H1 (cell line): Measurements from ENCODE around the gene PCYT1A. TPM values are rescaled to one million over a fixed set of nuclear protein-coding genes. Genes with fewer than 3 reads are reported as not detected.

ENCODE experiments used
- CTCF ChIA-PET: fragments of 300-600 bp; sonication (Branson Sonifier 250); formaldehyde crosslinking; loops from one replicate; lab custom pipeline; 2021; ENCODE audit not compliant: partially characterized antibody; lab: Charles Lee
- POLR2A ChIA-PET: fragments of 300-600 bp; sonication (Branson Sonifier 250); formaldehyde crosslinking; loops from one replicate; lab custom pipeline; 2021; ENCODE audit warnings: inconsistent platforms; ENCODE audit not compliant: partially characterized antibody; lab: Charles Lee
- DNase-seq, 2 experiments: peaks; one replicate each; pipeline versions ENCODE4 v3.0.0 to v3.0.0-alpha.2; 2010 to 2022; ENCODE audit warnings: low spot score in 2 of 2, low read depth in 1 of 2, mixed read lengths in 1 of 2
- FAIRE-seq: peaks from 2 replicates; lab custom pipeline; 2011; peaks lifted over from hg19 to GRCh38; lab: Jason Lieb, UNC
- H2AFZ ChIP-seq: 2 replicates; pipeline ENCODE4 v1.8.1; 2012; ENCODE audit warnings: low read length, inconsistent platforms
- H2AK5ac ChIP-seq: 2 replicates; pipeline ENCODE4 v1.6.1; 2013; ENCODE audit warnings: low read depth, low read length
- H2BK120ac ChIP-seq: replicated peaks from 2 replicates; pipeline ENCODE3; 2013; ENCODE audit warnings: low read depth, low read length, inconsistent platforms
- H2BK12ac ChIP-seq: 2 replicates; pipeline ENCODE4 v1.6.1; 2013; ENCODE audit warnings: low read depth, low read length
- H2BK15ac ChIP-seq: 2 replicates; pipeline ENCODE4 v1.6.1; 2013; ENCODE audit warnings: low read length
- H2BK20ac ChIP-seq: 2 replicates; pipeline ENCODE4 v1.6.1; 2013; ENCODE audit warnings: low read length
- H2BK5ac ChIP-seq: 2 replicates; pipeline ENCODE4 v1.6.1; 2013; ENCODE audit warnings: low read depth, low read length
- H3K14ac ChIP-seq: 2 replicates; pipeline ENCODE4 v1.6.1; 2013; ENCODE audit warnings: inconsistent platforms; ENCODE audit not compliant: insufficient read length
- H3K18ac ChIP-seq: 2 replicates; pipeline ENCODE4 v1.6.1; 2013; ENCODE audit warnings: low read length; ENCODE audit errors: extremely low read depth
- H3K23ac ChIP-seq: 2 replicates; pipeline ENCODE4 v1.6.1; 2013; ENCODE audit warnings: inconsistent platforms; ENCODE audit not compliant: insufficient read length
- H3K23me2 ChIP-seq: 2 replicates; pipeline ENCODE4 v1.6.1; 2013; ENCODE audit warnings: low read depth, low read length
- H3K27ac ChIP-seq: 2 replicates; pipeline ENCODE4 v1.6.1; 2011; ENCODE audit warnings: low read depth, low read length, inconsistent platforms
- H3K27me3 ChIP-seq, 4 experiments: replicated peaks in 1 of 4; 1 replicate in 1 of 4; 2 replicates in 3 of 4; pipeline versions ENCODE4 v1.6.1 to v1.8.1; 2011 to 2013; ENCODE audit warnings: low read length in 3 of 4, mild to moderate bottlenecking in 3 of 4, inconsistent platforms in 2 of 4, mixed read lengths in 2 of 4, moderate library complexity in 1 of 4; ENCODE audit not compliant: control insufficient read depth in 3 of 4, insufficient read depth in 3 of 4; ENCODE audit errors: extremely low read depth in 1 of 4
- H3K36me3 ChIP-seq, 4 experiments: 2 replicates each; pipeline versions ENCODE4 v1.6.1 to v1.8.1; 2011 to 2013; ENCODE audit warnings: mild to moderate bottlenecking in 4 of 4, low read length in 3 of 4, moderate library complexity in 2 of 4, control low read depth in 1 of 4, inconsistent platforms in 1 of 4; ENCODE audit not compliant: insufficient read depth in 4 of 4, control insufficient read depth in 2 of 4
- H3K4ac ChIP-seq: replicated peaks from 2 replicates; pipeline ENCODE3; 2013; ENCODE audit warnings: low read length, low read depth, mixed read lengths, inconsistent platforms; ENCODE audit not compliant: insufficient read length
- H3K4me1 ChIP-seq, 4 experiments: replicated peaks in 1 of 4; 1 replicate in 1 of 4; 2 replicates in 3 of 4; pipeline versions ENCODE4 v1.6.1 to v1.8.1; 2011 to 2013; ENCODE audit warnings: low read length in 3 of 4, inconsistent platforms in 2 of 4, mixed read lengths in 1 of 4; ENCODE audit not compliant: insufficient read depth in 4 of 4, control insufficient read depth in 3 of 4
- H3K4me2 ChIP-seq, 2 experiments: 2 replicates each; pipeline versions ENCODE4 v1.6.1 to v1.8.1; 2011 to 2013; ENCODE audit warnings: low read depth in 2 of 2, low read length in 2 of 2, control low read depth in 1 of 2, inconsistent platforms in 1 of 2, mild to moderate bottlenecking in 1 of 2; ENCODE audit not compliant: insufficient read depth in 1 of 2
- H3K4me3 ChIP-seq, 4 experiments: fragments of 200-600, 300-600 bp in 1 of 4; sonication (generic), shearing (Covaris generic), sonication (Bioruptor Twin) in 1 of 4; 2 replicates each; pipeline versions ENCODE4 v1.5.1 to v1.8.1; 2011 to 2016; ENCODE audit warnings: low read length in 4 of 4, low read depth in 3 of 4, control low read depth in 2 of 4, inconsistent platforms in 2 of 4, mild to moderate bottlenecking in 2 of 4, mixed read lengths in 1 of 4, moderate library complexity in 1 of 4; ENCODE audit not compliant: insufficient read depth in 2 of 4; ENCODE audit errors: extremely low read depth in 1 of 4
- H3K56ac ChIP-seq: replicated peaks from 2 replicates; pipeline ENCODE3; 2013; ENCODE audit warnings: low read depth, mild to moderate bottlenecking, mixed read lengths, low read length, inconsistent platforms; ENCODE audit not compliant: insufficient read length
- H3K79me1 ChIP-seq: 2 replicates; pipeline ENCODE4 v1.6.1; 2013; ENCODE audit warnings: low read depth, low read length, control low read depth
- H3K79me2 ChIP-seq, 2 experiments: 2 replicates each; pipeline versions ENCODE4 v1.6.1 to v1.8.1; 2012 to 2013; ENCODE audit warnings: low read length in 2 of 2, mild to moderate bottlenecking in 2 of 2, inconsistent platforms in 1 of 2; ENCODE audit not compliant: insufficient read depth in 2 of 2, control insufficient read depth in 1 of 2
- H3K9ac ChIP-seq, 4 experiments: replicated peaks in 1 of 4; 1 replicate in 1 of 4; 2 replicates in 3 of 4; pipeline versions ENCODE4 v1.6.1 to v1.8.1; 2011 to 2013; ENCODE audit warnings: low read depth in 3 of 4, low read length in 3 of 4, control low read depth in 2 of 4, mild to moderate bottlenecking in 2 of 4, moderate library complexity in 2 of 4, inconsistent platforms in 1 of 4; ENCODE audit errors: extremely low read depth in 1 of 4
- H3K9me3 ChIP-seq, 2 experiments: 2 replicates each; pipeline versions ENCODE4 v1.6.1 to v1.8.1; 2012 to 2013; ENCODE audit warnings: mild to moderate bottlenecking in 2 of 2, moderate library complexity in 2 of 2, control low read depth in 1 of 2, inconsistent platforms in 1 of 2, low read depth in 1 of 2, low read length in 1 of 2, mixed read lengths in 1 of 2; ENCODE audit not compliant: insufficient read depth in 2 of 2
- H4K20me1 ChIP-seq, 2 experiments: replicated peaks in 1 of 2; 2 replicates each; pipeline versions ENCODE3 to v1.8.1; 2011 to 2013; ENCODE audit warnings: inconsistent platforms in 2 of 2, low read length in 2 of 2, mild to moderate bottlenecking in 1 of 2; ENCODE audit not compliant: insufficient read depth in 2 of 2, control insufficient read depth in 1 of 2
- H4K5ac ChIP-seq: 2 replicates; pipeline ENCODE4 v1.6.1; 2013; ENCODE audit warnings: low read length, low read depth, mixed read lengths, inconsistent platforms; ENCODE audit not compliant: insufficient read length
- H4K8ac ChIP-seq: 2 replicates; pipeline ENCODE4 v1.8.0; 2013; ENCODE audit warnings: mild to moderate bottlenecking, moderate library complexity, low read length, inconsistent platforms; ENCODE audit not compliant: insufficient read depth; ENCODE audit errors: extremely low read depth
- H4K91ac ChIP-seq: replicated peaks from 2 replicates; pipeline ENCODE3; 2013; ENCODE audit warnings: low read length, mixed read lengths, inconsistent platforms; ENCODE audit not compliant: insufficient read length
- POLR2AphosphoS5 ChIP-seq: IDR thresholded peaks from 2 replicates; pipeline ENCODE4 v1.6.1; 2011; ENCODE audit warnings: low read depth, low read length
- WGBS, 2 experiments: shearing (Covaris generic) in 1 of 2; methylation state at CpG; one replicate each; pipeline versions ENCODE4 v1.1.6 to v1.1.7; 2013 to 2015; ENCODE audit warnings: low lambda C conversion rate in 2 of 2, mixed read lengths in 2 of 2, inconsistent platforms in 1 of 2, low coverage in 1 of 2, missing lambda C conversion rate in 1 of 2; ENCODE audit not compliant: insufficient replicate concordance in 2 of 2, insufficient coverage in 1 of 2, insufficient read length in 1 of 2; ENCODE audit errors: extremely low coverage in 1 of 2, missing lambda C conversion rate in 1 of 2; 5-methylcytosine and 5-hydroxymethylcytosine counted together
- polyA plus RNA-seq, 7 experiments: library from polyadenylated mRNA; depleted of rRNA in 3 of 7; stranded (reverse) in 5 of 7; unstranded in 2 of 7; fragments of >200 nt in 5 of 7; fragments of 200-250 nt in 2 of 7; gene quantifications; 1 replicate in 5 of 7; 2 replicates in 1 of 7; 4 replicates in 1 of 7; pipeline versions ENCODE4 v1.2.1 to v1.2.3, GENCODE V29; 2011 to 2013; ENCODE audit warnings: missing spikeins in 2 of 7, mixed read lengths in 2 of 7
- total RNA-seq: library from RNA; stranded (reverse); fragmentation: NEBNext Ultra II Directional; extraction: Animal tissue kit (Norgen Biotek cat#: 25700); gene quantifications from 2 replicates; pipeline ENCODE4 v1.2.1, GENCODE V29; 2021
- TF ChIP-seq, protein P1 (sequence below), 3 experiments: IDR thresholded peaks; 1 replicate in 2 of 3; 2 replicates in 1 of 3; pipeline versions ENCODE4 v1.5.1 to v1.6.1; 2011; ENCODE audit warnings: low read length in 3 of 3, mild to moderate bottlenecking in 3 of 3, inconsistent platforms in 2 of 3, low read depth in 1 of 3, moderate library complexity in 1 of 3; ENCODE audit not compliant: insufficient read depth in 1 of 3; ENCODE audit errors: control extremely low read depth in 1 of 3

The PCYT1A gene
- total and polyA plus RNA-seq, 2 of the 8 experiments (the other 6 are each of a cell fraction or from before 2014, with no cell fraction given): 19.9 to 31.8 TPM

DNA sequence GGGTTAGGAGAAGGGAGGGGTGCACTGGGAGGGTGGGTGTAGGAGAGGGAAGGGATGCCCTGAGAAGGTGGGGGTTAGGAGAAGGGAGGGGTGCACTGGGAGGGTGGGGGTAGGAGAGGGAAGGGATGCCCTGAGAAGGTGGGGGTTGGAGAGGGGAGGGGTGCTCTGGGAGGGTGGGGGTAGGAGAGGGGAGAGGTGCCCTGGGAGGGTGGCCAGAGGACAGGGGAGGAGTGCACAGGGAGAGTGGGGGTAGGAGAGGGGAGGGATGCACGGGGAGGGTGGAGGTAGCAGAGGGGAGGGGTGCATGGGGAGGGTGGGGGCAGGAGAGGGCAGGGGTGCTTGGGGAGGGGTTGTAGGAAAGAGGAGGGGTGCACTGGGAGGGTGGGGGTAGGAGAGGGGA lies 47.5 kb upstream of the PCYT1A start:
- H2AFZ ChIP-seq: no peak overlapping the region
- TF ChIP-seq, protein P1, sequence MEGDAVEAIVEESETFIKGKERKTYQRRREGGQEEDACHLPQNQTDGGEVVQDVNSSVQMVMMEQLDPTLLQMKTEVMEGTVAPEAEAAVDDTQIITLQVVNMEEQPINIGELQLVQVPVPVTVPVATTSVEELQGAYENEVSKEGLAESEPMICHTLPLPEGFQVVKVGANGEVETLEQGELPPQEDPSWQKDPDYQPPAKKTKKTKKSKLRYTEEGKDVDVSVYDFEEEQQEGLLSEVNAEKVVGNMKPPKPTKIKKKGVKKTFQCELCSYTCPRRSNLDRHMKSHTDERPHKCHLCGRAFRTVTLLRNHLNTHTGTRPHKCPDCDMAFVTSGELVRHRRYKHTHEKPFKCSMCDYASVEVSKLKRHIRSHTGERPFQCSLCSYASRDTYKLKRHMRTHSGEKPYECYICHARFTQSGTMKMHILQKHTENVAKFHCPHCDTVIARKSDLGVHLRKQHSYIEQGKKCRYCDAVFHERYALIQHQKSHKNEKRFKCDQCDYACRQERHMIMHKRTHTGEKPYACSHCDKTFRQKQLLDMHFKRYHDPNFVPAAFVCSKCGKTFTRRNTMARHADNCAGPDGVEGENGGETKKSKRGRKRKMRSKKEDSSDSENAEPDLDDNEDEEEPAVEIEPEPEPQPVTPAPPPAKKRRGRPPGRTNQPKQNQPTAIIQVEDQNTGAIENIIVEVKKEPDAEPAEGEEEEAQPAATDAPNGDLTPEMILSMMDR (IDR thresholded peaks at IDR 0.05; ENCODE audit: control extremely low read depth in 1 of 3, insufficient read depth in 1 of 3, low read depth in 1 of 3, low read length in 3 of 3): no peak
- TF ChIP-seq POLR2AphosphoS5: no peak
- H4K8ac ChIP-seq: no peak overlapping the region
- H3K4ac ChIP-seq: no peak overlapping the region
- H3K9ac ChIP-seq: no peak overlapping the region
- H3K4me1 ChIP-seq: no peaks in the 10 kb centered on the region; a peak in 1 of 7 replicates
- no peak overlapping the region for H3K4me3 ChIP-seq
- no peak overlapping the region for H2BK120ac ChIP-seq
- no peak overlapping the region for H4K5ac ChIP-seq
- H2BK15ac ChIP-seq: no peak overlapping the region
- FAIRE-seq (no peak), DNase-seq (no peak)
- no peaks in the 10 kb centered on the region for H3K23me2 ChIP-seq
- H2BK12ac ChIP-seq: no peak overlapping the region
- H3K27me3 ChIP-seq: no peaks in the 10 kb centered on the region
- ChIA-PET CTCF (interaction anchor here (2.1 kb wide), 1 partner anchor 11 kb away, joined by 6 read pairs; no protein-coding TSS in a partner anchor), POLR2A (no interaction called here)
- no peak overlapping the region for H4K91ac ChIP-seq
- no peaks in the 10 kb centered on the region for H3K9me3 ChIP-seq
- H4K20me1 ChIP-seq: no peaks in the 10 kb centered on the region
- H3K18ac ChIP-seq: no peak overlapping the region
- H2AK5ac ChIP-seq: no peak overlapping the region
- H3K23ac ChIP-seq: no peak overlapping the region
- no peak overlapping the region for H3K14ac ChIP-seq
- no peaks in the 10 kb centered on the region for H3K36me3 ChIP-seq
- H3K56ac ChIP-seq: no peak overlapping the region
- no peak overlapping the region for H3K4me2 ChIP-seq
- no peak overlapping the region for H2BK5ac ChIP-seq
- H3K79me2 ChIP-seq: no peaks in the 10 kb centered on the region
- no peak overlapping the region for H3K27ac ChIP-seq
- WGBS, 2 experiments: no CpG with 5 or more reads among the region's 1 CpG
- H3K79me1 ChIP-seq: no peaks in the 10 kb centered on the region
- H2BK20ac ChIP-seq: no peak overlapping the region
